Spleen (tissue), 11 donors: ENCODE results near the gene HGFAC. TPM values are rescaled to one million over a fixed set of nuclear protein-coding genes. Genes with fewer than 3 reads are reported as not detected.

ENCODE experiments used
- DNase-seq: peaks from one replicate; pipeline ENCODE4 v3.0.0-alpha.2; 2020
- H3K27ac ChIP-seq, 8 donors: fragments of 200-600 bp; sonication (generic) in 7 of 8; 1 replicate in 4 of 8; 2 replicates in 4 of 8; pipeline versions ENCODE4 v1.5.0 to v1.8.0; 2016 to 2021; ENCODE audit warnings: inconsistent platforms in 4 of 8, mild to moderate bottlenecking in 4 of 8, moderate library complexity in 1 of 8
- H3K27me3 ChIP-seq, 7 donors: fragments of 200-600 bp; sonication (generic) in 6 of 7; replicated peaks in 1 of 7; 1 replicate in 4 of 7; 2 replicates in 3 of 7; pipeline versions ENCODE4 v1.5.0 to v1.8.0; 2016 to 2021; ENCODE audit warnings: inconsistent platforms in 3 of 7, mild to moderate bottlenecking in 1 of 7
- H3K36me3 ChIP-seq, 6 donors: fragments of 200-600 bp; sonication (generic) in 5 of 6; 1 replicate in 4 of 6; 2 replicates in 2 of 6; pipeline versions ENCODE4 v1.5.0 to v1.8.0; 2016 to 2021; ENCODE audit warnings: inconsistent platforms in 2 of 6
- H3K4me1 ChIP-seq, 6 donors: fragments of 200-600 bp; sonication (generic) in 5 of 6; 1 replicate in 3 of 6; 2 replicates in 3 of 6; pipeline versions ENCODE4 v1.5.0 to v1.8.0; 2016 to 2021; ENCODE audit warnings: inconsistent platforms in 3 of 6
- H3K4me3 ChIP-seq, 8 donors: fragments of 200-600 bp; sonication (generic) in 7 of 8; 1 replicate in 4 of 8; 2 replicates in 4 of 8; pipeline versions ENCODE4 v1.5.0 to v1.8.0; 2016 to 2021; ENCODE audit warnings: inconsistent platforms in 4 of 8, mild to moderate bottlenecking in 4 of 8, moderate library complexity in 2 of 8
- H3K9me3 ChIP-seq, 8 donors: fragments of 200-600 bp; sonication (generic) in 7 of 8; 1 replicate in 4 of 8; 2 replicates in 4 of 8; pipeline versions ENCODE4 v1.5.0 to v1.8.0; 2016 to 2021; ENCODE audit warnings: inconsistent platforms in 4 of 8
- CTCF ChIP-seq, 11 experiments: fragments of 200-600 bp in 7 of 11; fragments of 450-650 bp in 4 of 11; sonication (generic) in 4 of 11; IDR thresholded peaks in 8 of 11; conservative IDR thresholded peaks in 3 of 11; 1 replicate in 7 of 11; 2 replicates in 4 of 11; pipeline versions ENCODE4 v1.4.0 to v1.8.0; 2016 to 2021; ENCODE audit warnings: antibody characterized with exemption in 11 of 11, inconsistent platforms in 4 of 11, mild to moderate bottlenecking in 1 of 11
- POLR2A ChIP-seq, 3 donors: fragments of 450-650 bp; IDR thresholded peaks; one replicate each; pipeline ENCODE4 v1.5.1; 2017; ENCODE audit warnings: antibody characterized with exemption in 3 of 3, mild to moderate bottlenecking in 1 of 3
- POLR2AphosphoS5 ChIP-seq, 3 donors: sonication (generic); formaldehyde crosslinking; IDR thresholded peaks; one replicate each; pipeline ENCODE4 v1.5.1; 2017; ENCODE audit warnings: antibody characterized with exemption in 3 of 3
- WGBS, 5 donors: extraction: QIAGEN DNeasy Blood & Tissue Kit in 3 of 5; methylation state at CpG; one replicate each; pipeline versions ENCODE4 v1.1.5 to v1.1.7; 2013 to 2018; 5-methylcytosine and 5-hydroxymethylcytosine counted together
- intact Hi-C: fragments of 100-400 bp; cut with DNase I; formaldehyde crosslinking; loops from one replicate; pipeline ENCODE4 v1.15.0; 2023; ENCODE audit warnings: low total_unique reads
- polyA plus RNA-seq, 3 donors: library from polyadenylated mRNA; stranded (reverse); fragments of 200-250 nt; gene quantifications; one replicate each; pipeline ENCODE4 v1.2.1, GENCODE V29; 2013
- total RNA-seq, 7 donors: library from RNA; depleted of rRNA in 3 of 7; stranded (reverse); fragments of >200 nt in 3 of 7; fragmentation: NEBNext Ultra II Directional in 4 of 7; extraction: Animal tissue kit (Norgen Biotek cat#: 25700) in 4 of 7; gene quantifications; one replicate each; pipeline versions ENCODE4 v1.1.0 to v1.2.1, GENCODE V29; 2016 to 2021
- donor health status: healthy with polysubstance abuse.
- donor health status: DM: no; HTN: no; CAD: no; lungs with moderate emphysema.
- donor health status: DM: no; HTN: no; CAD: no.
- donor health status: Bipolar disorder and iron deficiency.
- donor health status: healthy.
- donor health status: DM: no; HTN: no; CAD: no.
- donor health status: DM: yes; HTN: yes; CAD: no.

Gene HGFAC
- total and polyA plus RNA-seq, 10 donors = 0.11 to 0.47 (median 0.32) TPM; not detected in 5

DNA sequence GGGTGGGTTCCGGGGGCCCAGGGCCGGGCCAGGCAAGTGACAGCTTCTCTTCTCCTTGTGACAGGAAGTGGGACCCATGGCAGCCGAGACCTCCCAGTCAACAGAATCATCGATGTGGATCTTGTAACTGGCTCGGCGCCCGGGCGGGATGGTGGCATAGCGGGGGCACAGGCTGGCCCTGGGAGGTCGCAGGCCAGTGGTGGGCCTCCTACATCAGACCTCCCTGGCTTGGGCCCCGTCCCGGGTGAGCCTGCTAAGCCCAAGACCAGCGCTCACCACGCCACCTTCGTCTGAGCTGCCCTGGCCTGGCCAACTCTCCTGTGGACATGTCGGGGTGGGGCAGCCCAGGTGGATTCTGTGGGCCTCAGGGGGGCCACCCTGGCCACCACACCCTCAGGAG lies 2.4 kb upstream of the HGFAC start:
- Histone ChIP-seq H3K4me1 (peaks cover 3 to 11% (median 8%) of the 10 kb centered on the region in 6 donors), H3K4me3 (no peak overlapping the region), H3K27me3 (peaks cover 0 to 16% (median 0%) of the 10 kb centered on the region in 7 donors), H3K9me3 (no peaks in the 10 kb centered on the region), H3K27ac (no peak overlapping the region), H3K36me3 (no peaks in the 10 kb centered on the region)
- WGBS, 5 donors = 66 to 85% (median 77%) methylated on average over 8 to 16 of the region's 16 CpGs
- intact Hi-C loops = no loop called here
- no peak for TF ChIP-seq POLR2AphosphoS5 (IDR thresholded peaks at IDR 0.05)
- no peak for TF ChIP-seq POLR2A (IDR thresholded peaks at IDR 0.05)
- TF ChIP-seq CTCF (IDR thresholded peaks at IDR 0.05 in 8 of 11, conservative IDR thresholded peaks at IDR 0.05 in 3 of 11) = no peak
- no peak for DNase-seq

GRCh38 chr4:3440011-3440410 lies 1.8 kb upstream of the HGFAC start:
- no peak overlapping the region for H3K4me3 ChIP-seq
- no peaks in the 10 kb centered on the region for H3K9me3 ChIP-seq
- no peak overlapping the region for H3K27ac ChIP-seq
- DNase-seq = no peak
- peaks cover 0 to 22% (median 0%) of the 10 kb centered on the region in 7 donors for H3K27me3 ChIP-seq
- 56 to 75% (median 64%) methylated on average over 6 to 7 of the region's 7 CpGs for WGBS, 5 donors
- H3K36me3 ChIP-seq = no peaks in the 10 kb centered on the region
- TF ChIP-seq CTCF (IDR thresholded peaks at IDR 0.05 in 8 of 11, conservative IDR thresholded peaks at IDR 0.05 in 3 of 11) (no peak), POLR2AphosphoS5 (IDR thresholded peaks at IDR 0.05) (no peak), POLR2A (IDR thresholded peaks at IDR 0.05) (no peak)
- peaks cover 3 to 11% (median 8%) of the 10 kb centered on the region in 6 donors for H3K4me1 ChIP-seq
- intact Hi-C loops = loop anchor here (5.0 to 10.0 kb wide), 3 partner anchors 93 to 335 kb away; no protein-coding TSS in a partner anchor

- DNase-seq = no peak
- no peaks in the 10 kb centered on the region for H3K9me3 ChIP-seq
- peaks cover 3 to 11% (median 8%) of the 10 kb centered on the region in 6 donors for H3K4me1 ChIP-seq
- intact Hi-C loops = loop anchor here (5.0 to 10.0 kb wide), 3 partner anchors 94 to 336 kb away; no protein-coding TSS in a partner anchor
- no peak overlapping the region for H3K4me3 ChIP-seq
- WGBS, 5 donors = 64 to 92% (median 68%) methylated on average over 9 to 15 of the region's 15 CpGs
- no peaks in the 10 kb centered on the region for H3K36me3 ChIP-seq
- TF ChIP-seq POLR2A (IDR thresholded peaks at IDR 0.05) (no peak), POLR2AphosphoS5 (IDR thresholded peaks at IDR 0.05) (no peak), CTCF (IDR thresholded peaks at IDR 0.05 in 8 of 11, conservative IDR thresholded peaks at IDR 0.05 in 3 of 11) (no peak)
- no peak overlapping the region for H3K27ac ChIP-seq
- H3K27me3 ChIP-seq = peaks cover 0 to 23% (median 0%) of the 10 kb centered on the region in 7 donors
These were observed 728 bp upstream of the HGFAC start for GRCh38 chr4:3440979-3441500.

- no peak for DNase-seq
- Histone ChIP-seq H3K27me3 (peaks cover 0 to 23% (median 0%) of the 10 kb centered on the region in 7 donors), H3K9me3 (no peaks in the 10 kb centered on the region), H3K27ac (no peak overlapping the region), H3K4me3 (no peak overlapping the region), H3K36me3 (no peaks in the 10 kb centered on the region), H3K4me1 (peaks cover 3 to 11% (median 8%) of the 10 kb centered on the region in 6 donors)
- intact Hi-C loops = loop anchor here (5.0 to 10.0 kb wide), 3 partner anchors 95 to 338 kb away; no protein-coding TSS in a partner anchor
- no peak for TF ChIP-seq POLR2AphosphoS5 (IDR thresholded peaks at IDR 0.05)
- TF ChIP-seq POLR2A (IDR thresholded peaks at IDR 0.05) = no peak
- no peak for TF ChIP-seq CTCF (IDR thresholded peaks at IDR 0.05 in 8 of 11, conservative IDR thresholded peaks at IDR 0.05 in 3 of 11)
- 75 to 88% (median 80%) methylated on average over 10 to 14 of the region's 14 CpGs for WGBS, 5 donors
These were observed 741 bp downstream of the HGFAC start for GRCh38 chr4:3442460-3442958.
